IMR-90 (cell line): ENCODE results near the gene BLNK. TPM values are rescaled to one million over a fixed set of nuclear protein-coding genes. Genes with fewer than 3 reads are reported as not detected.

Source experiments
- ATAC-seq: fragments of 200-7000 bp; cut with Tn5 transposase; 2 replicates; pipeline ENCODE4 v1.9.1; 2020; ENCODE audit warnings: low read depth, mild to moderate bottlenecking, moderate library complexity
- BruUV-seq: library from RNA; stranded (reverse); fragments of 400-500 nt; replicated peaks from 2 replicates; lab custom pipeline; 2021; lab: Mats Ljungman, UMichigan
- CTCF ChIA-PET: fragments of 300-600 bp; formaldehyde crosslinking; extraction: SDS; loops from one replicate; lab custom pipeline; 2021; ENCODE audit warnings: antibody characterized with exemption; lab: Yijun Ruan, JAX
- POLR2A ChIA-PET: fragments of 300-600 bp; sonication (Branson Sonifier 250); formaldehyde crosslinking; loops from one replicate; lab custom pipeline; 2022; ENCODE audit warnings: antibody characterized with exemption; ENCODE audit not compliant: unreplicated experiment; lab: Charles Lee
- DNase-seq: peaks from one replicate; pipeline ENCODE4 v3.0.0; 2013
- H2AFZ ChIP-seq: replicated peaks from 2 replicates; pipeline ENCODE3; 2013; ENCODE audit warnings: low read length, mild to moderate bottlenecking; ENCODE audit not compliant: poor library complexity
- H2AK5ac ChIP-seq: 2 replicates; pipeline ENCODE4 v1.6.1; 2013; ENCODE audit warnings: low read depth, low read length, inconsistent platforms
- H2AK9ac ChIP-seq: replicated peaks from 2 replicates; pipeline ENCODE3; 2013; ENCODE audit warnings: mild to moderate bottlenecking, low read depth, low read length, moderate library complexity; ENCODE audit not compliant: poor library complexity
- H2BK120ac ChIP-seq: 2 replicates; pipeline ENCODE4 v1.6.1; 2013; ENCODE audit warnings: low read depth, low read length, inconsistent platforms
- H2BK15ac ChIP-seq: 3 replicates; pipeline ENCODE4 v1.6.1; 2013; ENCODE audit warnings: low read depth, low read length, inconsistent platforms
- H2BK20ac ChIP-seq: 2 replicates; pipeline ENCODE4 v1.6.1; 2013; ENCODE audit warnings: low read depth, mild to moderate bottlenecking, inconsistent platforms, low read length, moderate library complexity
- H2BK5ac ChIP-seq: 2 replicates; pipeline ENCODE4 v1.6.1; 2013; ENCODE audit warnings: mild to moderate bottlenecking, low read depth, low read length, inconsistent platforms; ENCODE audit not compliant: poor library complexity, severe bottlenecking
- H3K14ac ChIP-seq: replicated peaks from 2 replicates; pipeline ENCODE4 v1.6.1; 2013; ENCODE audit warnings: low read depth, low read length, inconsistent platforms
- H3K18ac ChIP-seq: 2 replicates; pipeline ENCODE4 v1.6.1; 2013; ENCODE audit warnings: low read depth, low read length, control low read depth
- H3K23ac ChIP-seq: 2 replicates; pipeline ENCODE4 v1.6.1; 2013; ENCODE audit warnings: low read depth, low read length, inconsistent platforms
- H3K27ac ChIP-seq: 2 replicates; pipeline ENCODE4 v1.5.1; 2013; ENCODE audit warnings: mild to moderate bottlenecking, control low read depth, low read length; ENCODE audit not compliant: insufficient read depth
- H3K27me3 ChIP-seq: 2 replicates; pipeline ENCODE4 v1.6.1; 2013; ENCODE audit warnings: low read length; ENCODE audit not compliant: control insufficient read depth, insufficient read depth
- H3K36me3 ChIP-seq: 2 replicates; pipeline ENCODE4 v1.6.1; 2013; ENCODE audit warnings: low read length, mixed read lengths; ENCODE audit not compliant: control insufficient read depth, insufficient read depth
- H3K4ac ChIP-seq: 2 replicates; pipeline ENCODE4 v1.6.1; 2013; ENCODE audit warnings: low read depth, low read length, inconsistent platforms
- H3K4me1 ChIP-seq: 2 replicates; pipeline ENCODE4 v1.6.1; 2013; ENCODE audit warnings: low read length, mixed read lengths; ENCODE audit not compliant: control insufficient read depth, insufficient read depth
- H3K4me2 ChIP-seq: 2 replicates; pipeline ENCODE4 v1.6.1; 2013; ENCODE audit warnings: low read depth, mild to moderate bottlenecking, control low read depth, low read length, moderate library complexity
- H3K4me3 ChIP-seq: 2 replicates; pipeline ENCODE4 v1.5.1; 2013; ENCODE audit warnings: low read depth, mild to moderate bottlenecking, control low read depth, low read length, moderate library complexity; ENCODE audit not compliant: insufficient read depth
- H3K56ac ChIP-seq: 2 replicates; pipeline ENCODE4 v1.6.1; 2013; ENCODE audit warnings: low read length, inconsistent platforms; ENCODE audit not compliant: insufficient read depth; ENCODE audit errors: extremely low read depth
- H3K79me1 ChIP-seq, 2 experiments: 2 replicates each; pipeline ENCODE4 v1.6.1; 2013; ENCODE audit warnings: low read length in 2 of 2, inconsistent platforms in 1 of 2, low read depth in 1 of 2
- H3K9ac ChIP-seq: 2 replicates; pipeline ENCODE4 v1.6.1; 2013; ENCODE audit warnings: low read depth, low read length, control low read depth
- H3K9me1 ChIP-seq: 2 replicates; pipeline ENCODE4 v1.6.1; 2013; ENCODE audit warnings: low read length, inconsistent platforms; ENCODE audit not compliant: insufficient read depth
- H3K9me3 ChIP-seq: 2 replicates; pipeline ENCODE4 v1.6.1; 2013; ENCODE audit warnings: low read length; ENCODE audit not compliant: control insufficient read depth, insufficient read depth
- H4K20me1 ChIP-seq: 2 replicates; pipeline ENCODE4 v1.6.1; 2013; ENCODE audit warnings: low read length, inconsistent platforms; ENCODE audit not compliant: insufficient read depth
- H4K5ac ChIP-seq: 2 replicates; pipeline ENCODE4 v1.6.1; 2013; ENCODE audit warnings: mild to moderate bottlenecking, low read depth, low read length, control low read depth
- H4K8ac ChIP-seq, 2 experiments: 2 replicates each; pipeline ENCODE4 v1.6.1; 2013; ENCODE audit warnings: low read depth in 2 of 2, low read length in 2 of 2, control low read depth in 1 of 2, inconsistent platforms in 1 of 2
- H4K91ac ChIP-seq: 2 replicates; pipeline ENCODE4 v1.6.1; 2013; ENCODE audit warnings: low read depth, low read length, inconsistent platforms; ENCODE audit not compliant: insufficient read depth
- BHLHE40 ChIP-seq: fragments of 150-350 bp; IDR thresholded peaks from 2 replicates; pipeline ENCODE4 v1.6.1; 2016; ENCODE audit warnings: mild to moderate bottlenecking, low read depth, low read length
- CEBPB ChIP-seq: IDR thresholded peaks from 2 replicates; pipeline ENCODE4 v1.6.1; 2012; ENCODE audit warnings: low read depth, low read length, improper control_type of control experiment
- CHD1 ChIP-seq: IDR thresholded peaks from 2 replicates; pipeline ENCODE4 v1.6.1; 2012; ENCODE audit warnings: low read depth, low read length, improper control_type of control experiment
- MAFK ChIP-seq: IDR thresholded peaks from 2 replicates; pipeline ENCODE4 v1.6.1; 2012; ENCODE audit warnings: low read depth, low read length, improper control_type of control experiment
- MAZ ChIP-seq: IDR thresholded peaks from 2 replicates; pipeline ENCODE4 v1.6.1; 2012; ENCODE audit warnings: low read depth, mild to moderate bottlenecking, low read length, improper control_type of control experiment, moderate library complexity, borderline replicate concordance
- MXI1 ChIP-seq: IDR thresholded peaks from 2 replicates; pipeline ENCODE4 v1.6.1; 2012; ENCODE audit warnings: low read depth, mild to moderate bottlenecking, low read length, moderate library complexity, borderline replicate concordance
- NFE2L2 ChIP-seq: fragments of 150-350 bp; IDR thresholded peaks from 2 replicates; pipeline ENCODE4 v1.6.1; 2016; ENCODE audit warnings: low read depth, mild to moderate bottlenecking, low read length
- RAD21 ChIP-seq: IDR thresholded peaks from 2 replicates; pipeline ENCODE4 v1.6.1; 2012; ENCODE audit warnings: low read length, improper control_type of control experiment
- RCOR1 ChIP-seq: IDR thresholded peaks from 2 replicates; pipeline ENCODE4 v1.6.1; 2012; ENCODE audit warnings: mild to moderate bottlenecking, low read length, improper control_type of control experiment; ENCODE audit not compliant: insufficient replicate concordance
- SMC3 ChIP-seq: fragments of 150-350 bp; IDR thresholded peaks from 2 replicates; pipeline ENCODE4 v1.6.1; 2016; ENCODE audit warnings: low read depth, mild to moderate bottlenecking, antibody characterized with exemption, low read length, moderate library complexity
- USF2 ChIP-seq: fragments of 150-350 bp; IDR thresholded peaks from 2 replicates; pipeline ENCODE4 v1.6.1; 2017; ENCODE audit warnings: mild to moderate bottlenecking, antibody characterized with exemption, low read length, low read depth
- WGBS, 2 experiments: methylation state at CpG; one replicate each; pipeline versions ENCODE4 v1.1.5 to v1.1.7; 2013; ENCODE audit warnings: missing lambda C conversion rate in 2 of 2; ENCODE audit not compliant: insufficient read length in 1 of 2; ENCODE audit errors: extremely low coverage in 2 of 2; 5-methylcytosine and 5-hydroxymethylcytosine counted together
- dilution Hi-C: fragments of 300-500 bp; cut with HindIII; formaldehyde crosslinking; loops from one replicate; pipeline ENCODE4 v1.14.3; 2018; ENCODE audit warnings: low sequenced_read_pairs; ENCODE audit not compliant: unreplicated experiment
- in situ Hi-C: fragments of 300-500 bp; cut with MboI; formaldehyde crosslinking; loops from 3 replicates; pipeline ENCODE4 v1.14.3; 2019; ENCODE audit warnings: low sequenced_read_pairs, inconsistent platforms, mixed read lengths
- intact Hi-C: fragments of 100-400 bp; cut with micrococcal nuclease; formaldehyde crosslinking; loops from 2 replicates; pipeline ENCODE4 v1.10.0; 2022
- polyA plus RNA-seq, 3 experiments: library from polyadenylated mRNA; depleted of rRNA; stranded (reverse); fragments of >200 nt; gene quantifications; 2 replicates each; pipeline ENCODE4 v1.2.3, GENCODE V29; 2012; ENCODE audit warnings: low replicate concordance in 1 of 3
- total RNA-seq: library from RNA; depleted of rRNA; stranded (reverse); fragments of >200 nt; gene quantifications from 2 replicates; pipeline ENCODE4 v1.2.3, GENCODE V29; 2012

The BLNK gene
- total and polyA plus RNA-seq, 2 of the 4 experiments (the other 2 are of a cell fraction) = not detected

- WGBS, 2 experiments = no CpG with 5 or more reads among the region's 3 CpGs
- no TSS peak for BruUV-seq
Measured at GRCh38 chr10:96260014-96260413, 11.4 kb downstream of the BLNK start.

More at GRCh38 chr10:96260014-96260413, 11.4 kb downstream of the BLNK start:
- TF ChIP-seq NFE2L2 (no peak), RAD21 (no peak), SMC3 (no peak), RCOR1 (no peak), MAFK (no peak), BHLHE40 (no peak), CEBPB (no peak), MXI1 (no peak), USF2 (no peak), MAZ (no peak), CHD1 (no peak)
- ATAC-seq (no peak), DNase-seq (no peak)
- Histone ChIP-seq H3K4me1 (no peaks in the 10 kb centered on the region), H3K79me1 (no peaks in the 10 kb centered on the region), H2AK5ac (no peak overlapping the region), H4K5ac (no peak overlapping the region), H3K27ac (no peak overlapping the region), H3K9me1 (no peaks in the 10 kb centered on the region), H2BK120ac (no peak overlapping the region), H4K91ac (no peak overlapping the region), H3K9me3 (no peaks in the 10 kb centered on the region), H3K4ac (no peak overlapping the region), H3K4me3 (no peak overlapping the region), H2AK9ac (no peak overlapping the region), H2AFZ (no peak overlapping the region), H3K56ac (no peak overlapping the region), H4K8ac (no peak overlapping the region), H3K14ac (no peak overlapping the region), H2BK20ac (no peak overlapping the region), H3K4me2 (no peak overlapping the region), H3K36me3 (no peaks in the 10 kb centered on the region), H3K18ac (no peak overlapping the region), H4K20me1 (no peaks in the 10 kb centered on the region), H3K23ac (no peak overlapping the region), H2BK15ac (no peak overlapping the region), H3K27me3 (no peaks in the 10 kb centered on the region), H2BK5ac (no peak overlapping the region), H3K9ac (no peak overlapping the region)
- dilution Hi-C loops = no loop called here
- intact Hi-C loops = no loop called here
- POLR2A ChIA-PET = no interaction called here
- in situ Hi-C loops = no loop called here
- CTCF ChIA-PET = interaction anchor here (0.7 to 0.9 kb wide), 3 partner anchors 12 to 801 kb away, joined by 3 to 5 read pairs (median 3); partner anchors contain the start of gene BLNK
